Nephron progenitor cell (in vitro differentiated cells): ENCODE results near the gene C2CD4D.

Experiments
- DNase-seq: peaks from one replicate; pipeline ENCODE4 v3.0.0; 2021
- H3K27ac Mint-ChIP-seq: 2 replicates; pipeline ENCODE4 v1.8.0; 2021; ENCODE audit warnings: mild to moderate bottlenecking, moderate library complexity, mixed read lengths
- H3K27me3 Mint-ChIP-seq: 2 replicates; pipeline ENCODE4 v1.8.0; 2021; ENCODE audit warnings: mild to moderate bottlenecking, low read depth, mixed read lengths; ENCODE audit not compliant: poor library complexity
- H3K36me3 Mint-ChIP-seq: 2 replicates; pipeline ENCODE4 v1.8.0; 2021; ENCODE audit warnings: low read depth, mixed read lengths
- H3K4me1 Mint-ChIP-seq: 2 replicates; pipeline ENCODE4 v1.8.0; 2021; ENCODE audit warnings: mixed read lengths
- H3K4me3 Mint-ChIP-seq: 2 replicates; pipeline ENCODE4 v1.8.0; 2021; ENCODE audit warnings: mild to moderate bottlenecking, moderate library complexity, mixed read lengths
- H3K9me3 Mint-ChIP-seq: 2 replicates; pipeline ENCODE4 v1.8.0; 2021; ENCODE audit warnings: mild to moderate bottlenecking, moderate library complexity, mixed read lengths
- CTCF ChIP-seq: fragments of 200-600 bp; sonication (generic); IDR thresholded peaks from 2 replicates; pipeline ENCODE4 v1.5.0; 2021; ENCODE audit warnings: antibody characterized with exemption

C2CD4D gene

GRCh38 chr1:151852733-151853132 is 13.1 kb upstream of the C2CD4D start:
- DNase-seq: no peak
- TF ChIP-seq CTCF: no peak
- Mint-ChIP-seq H3K4me1 (no peaks in the 10 kb centered on the region), H3K9me3 (no peaks in the 10 kb centered on the region), H3K4me3 (no peak overlapping the region), H3K36me3 (no peaks in the 10 kb centered on the region), H3K27ac (no peak overlapping the region), H3K27me3 (peaks cover 32% of the 10 kb centered on the region)

- TF ChIP-seq CTCF: no peak
- H3K36me3 Mint-ChIP-seq: no peaks in the 10 kb centered on the region
- DNase-seq: no peak
- no peak overlapping the region for H3K4me3 Mint-ChIP-seq
- H3K4me1 Mint-ChIP-seq: no peaks in the 10 kb centered on the region
- peaks cover 38% of the 10 kb centered on the region for H3K27me3 Mint-ChIP-seq
- H3K9me3 Mint-ChIP-seq: no peaks in the 10 kb centered on the region
- no peak overlapping the region for H3K27ac Mint-ChIP-seq
Observed at GRCh38 chr1:151851886-151852285, 12.3 kb upstream of the C2CD4D start.

- Mint-ChIP-seq H3K36me3 (no peaks in the 10 kb centered on the region), H3K4me3 (no peak overlapping the region), H3K27ac (no peak overlapping the region), H3K4me1 (no peaks in the 10 kb centered on the region), H3K27me3 (peaks cover 33% of the 10 kb centered on the region), H3K9me3 (no peaks in the 10 kb centered on the region)
- TF ChIP-seq CTCF: no peak
- no peak for DNase-seq
Observed at GRCh38 chr1:151849871-151850270, 10.3 kb upstream of the C2CD4D start.

GRCh38 chr1:151849126-151849525 is 9.5 kb upstream of the C2CD4D start:
- Mint-ChIP-seq H3K4me3 (no peak overlapping the region), H3K27me3 (peaks cover 41% of the 10 kb centered on the region), H3K4me1 (no peaks in the 10 kb centered on the region), H3K36me3 (no peaks in the 10 kb centered on the region), H3K27ac (no peak overlapping the region), H3K9me3 (no peaks in the 10 kb centered on the region)
- no peak for TF ChIP-seq CTCF
- no peak for DNase-seq

GRCh38 chr1:151847867-151848596 is 8.4 kb upstream of the C2CD4D start:
- Mint-ChIP-seq H3K4me3 (no peak overlapping the region), H3K9me3 (no peaks in the 10 kb centered on the region), H3K4me1 (no peaks in the 10 kb centered on the region), H3K36me3 (no peaks in the 10 kb centered on the region), H3K27ac (no peak overlapping the region), H3K27me3 (peaks cover 45% of the 10 kb centered on the region)
- no peak for DNase-seq
- TF ChIP-seq CTCF: no peak

GRCh38 chr1:151846686-151847237 is 7.1 kb upstream of the C2CD4D start:
- H3K36me3 Mint-ChIP-seq: no peaks in the 10 kb centered on the region
- H3K27me3 Mint-ChIP-seq: peaks cover 44% of the 10 kb centered on the region
- H3K4me1 Mint-ChIP-seq: no peaks in the 10 kb centered on the region
- no peaks in the 10 kb centered on the region for H3K9me3 Mint-ChIP-seq
- DNase-seq: no peak
- H3K27ac Mint-ChIP-seq: no peak overlapping the region
- TF ChIP-seq CTCF: no peak
- H3K4me3 Mint-ChIP-seq: no peak overlapping the region
